Measurements from ENCODE around the gene DTX2.
"Not testable (repeated sequence)": the region's sequence is repeated elsewhere in the genome, so short reads cannot be mapped to it uniquely, and the experiment has no call there.

The DTX2 gene

GRCh38 chr7:76461464-76462101 is at the start of gene DTX2:
DTX2 (plus strand) TSS chr7:76461709; CDS start chr7:76480510, 18,801 bp downstream.
- not testable (repeated sequence) for DNase-seq

- no peak for DNase-seq
Measured at GRCh38 chr7:76412249-76412648, 49.3 kb upstream of the DTX2 start.

GRCh38 chr7:76417654-76418310 is 43.7 kb upstream of the DTX2 start:
- DNase-seq, result not testable (repeated sequence)

- DNase-seq, result not testable (repeated sequence)
Measured at GRCh38 chr7:76421097-76421496, 40.4 kb upstream of the DTX2 start.

- DNase-seq, result no peak
Measured at GRCh38 chr7:76423666-76424412, 37.7 kb upstream of the DTX2 start.

- no peak for DNase-seq
Measured at GRCh38 chr7:76424413-76425111, 36.9 kb upstream of the DTX2 start, which contains the start of gene ZP3. ZP3 (plus strand) TSS chr7:76424950; CDS start chr7:76424965, 15 bp downstream.

GRCh38 chr7:76425156-76425555 is 36.4 kb upstream of the DTX2 start:
- DNase-seq, result no peak

- DNase-seq, result not testable (repeated sequence)
Measured at GRCh38 chr7:76425558-76425957, 36.0 kb upstream of the DTX2 start.

GRCh38 chr7:76426246-76426645 is 35.3 kb upstream of the DTX2 start:
- DNase-seq, result no peak

GRCh38 chr7:76427635-76428034 is 33.9 kb upstream of the DTX2 start:
- DNase-seq, result no peak

GRCh38 chr7:76428149-76428823 is 33.2 kb upstream of the DTX2 start:
- no peak for DNase-seq

- DNase-seq, result no peak
Measured at GRCh38 chr7:76428868-76429805, 32.4 kb upstream of the DTX2 start.

GRCh38 chr7:76430211-76430610 is 31.3 kb upstream of the DTX2 start:
- DNase-seq, result no peak

GRCh38 chr7:76430836-76431235 is 30.7 kb upstream of the DTX2 start:
- no peak for DNase-seq

- peak; percentile 68 for DNase-seq
Measured at GRCh38 chr7:76437873-76438272, 23.6 kb upstream of the DTX2 start.

GRCh38 chr7:76439120-76439888 is 22.2 kb upstream of the DTX2 start:
- not testable (repeated sequence) for DNase-seq

GRCh38 chr7:76440404-76440803 is 21.1 kb upstream of the DTX2 start:
- DNase-seq, result not testable (repeated sequence)

- DNase-seq, result not testable (repeated sequence)
Measured at GRCh38 chr7:76441792-76442191, 19.7 kb upstream of the DTX2 start.

GRCh38 chr7:76442664-76443446 is 18.7 kb upstream of the DTX2 start:
- DNase-seq, result not testable (repeated sequence)

GRCh38 chr7:76443846-76444245 is 17.7 kb upstream of the DTX2 start:
- not testable (repeated sequence) for DNase-seq
